Measurements from ENCODE around the gene GRK4. TPM values are rescaled to one million over a fixed set of nuclear protein-coding genes. Genes with fewer than 3 reads are reported as not detected.

GRK4 gene
- total RNA-seq, 1 donor from 2014 or later: 10.5 TPM

- Mint-ChIP-seq H3K9me3 (ENCODE audit: unreplicated experiment) (no peaks in the 10 kb centered on the region), H3K36me3 (ENCODE audit: unreplicated experiment) (peaks cover 2% of the 10 kb centered on the region), H3K4me1 (ENCODE audit: unreplicated experiment) (peaks cover 18% of the 10 kb centered on the region), H3K27me3 (ENCODE audit: unreplicated experiment) (peaks cover under 1% of the 10 kb centered on the region), H3K4me3 (ENCODE audit: unreplicated experiment) (peak overlapping the region; percentile 90), H3K27ac (ENCODE audit: unreplicated experiment) (peak overlapping the region; percentile 95)
- TF ChIP-seq CTCF (IDR thresholded peaks at IDR 0.05): no peak
- DNase-seq (ENCODE audit: extremely low spot score, unreplicated experiment): peak; percentile 86
Observed at GRCh38 chr4:3074846-3075651, 111.7 kb downstream of the GRK4 start.

DNA sequence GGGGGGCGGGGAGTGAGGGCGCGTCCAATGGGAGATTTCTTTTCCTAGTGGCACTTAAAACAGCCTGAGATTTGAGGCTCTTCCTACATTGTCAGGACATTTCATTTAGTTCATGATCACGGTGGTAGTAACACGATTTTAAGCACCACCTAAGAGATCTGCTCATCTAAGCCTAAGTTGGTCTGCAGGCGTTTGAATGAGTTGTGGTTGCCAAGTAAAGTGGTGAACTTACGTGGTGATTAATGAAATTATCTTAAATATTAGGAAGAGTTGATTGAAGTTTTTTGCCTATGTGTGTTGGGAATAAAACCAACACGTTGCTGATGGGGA, 112.2 kb downstream of the GRK4 start:
- Mint-ChIP-seq H3K27me3 (ENCODE audit: unreplicated experiment) (no peaks in the 10 kb centered on the region), H3K4me3 (ENCODE audit: unreplicated experiment) (peak overlapping the region; percentile 90), H3K9me3 (ENCODE audit: unreplicated experiment) (no peaks in the 10 kb centered on the region), H3K36me3 (ENCODE audit: unreplicated experiment) (peaks cover 4% of the 10 kb centered on the region), H3K27ac (ENCODE audit: unreplicated experiment) (peak overlapping the region; percentile 95), H3K4me1 (ENCODE audit: unreplicated experiment) (peaks cover 18% of the 10 kb centered on the region)
- no peak for TF ChIP-seq CTCF (IDR thresholded peaks at IDR 0.05)
- no peak for DNase-seq (ENCODE audit: extremely low spot score, unreplicated experiment)

DNA sequence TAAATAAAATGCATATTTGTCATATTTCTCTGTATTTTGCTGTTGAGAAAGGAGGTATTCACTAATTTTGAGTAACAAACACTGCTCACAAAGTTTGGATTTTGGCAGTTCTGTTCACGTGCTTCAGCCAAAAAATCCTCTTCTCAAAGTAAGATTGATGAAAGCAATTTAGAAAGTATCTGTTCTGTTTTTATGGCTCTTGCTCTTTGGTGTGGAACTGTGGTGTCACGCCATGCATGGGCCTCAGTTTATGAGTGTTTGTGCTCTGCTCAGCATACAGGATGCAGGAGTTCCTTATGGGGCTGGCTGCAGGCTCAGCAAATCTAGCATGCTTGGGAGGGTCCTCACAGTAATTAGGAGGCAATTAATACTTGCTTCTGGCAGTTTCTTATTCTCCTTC, 114.4 kb downstream of the GRK4 start:
- DNase-seq (ENCODE audit: extremely low spot score, unreplicated experiment): no peak
- Mint-ChIP-seq H3K27ac (ENCODE audit: unreplicated experiment) (no peak overlapping the region), H3K9me3 (ENCODE audit: unreplicated experiment) (no peaks in the 10 kb centered on the region), H3K36me3 (ENCODE audit: unreplicated experiment) (peaks cover 4% of the 10 kb centered on the region), H3K4me3 (ENCODE audit: unreplicated experiment) (no peak overlapping the region), H3K27me3 (ENCODE audit: unreplicated experiment) (no peaks in the 10 kb centered on the region), H3K4me1 (ENCODE audit: unreplicated experiment) (peaks cover 18% of the 10 kb centered on the region)
- TF ChIP-seq CTCF (IDR thresholded peaks at IDR 0.05): no peak

DNA sequence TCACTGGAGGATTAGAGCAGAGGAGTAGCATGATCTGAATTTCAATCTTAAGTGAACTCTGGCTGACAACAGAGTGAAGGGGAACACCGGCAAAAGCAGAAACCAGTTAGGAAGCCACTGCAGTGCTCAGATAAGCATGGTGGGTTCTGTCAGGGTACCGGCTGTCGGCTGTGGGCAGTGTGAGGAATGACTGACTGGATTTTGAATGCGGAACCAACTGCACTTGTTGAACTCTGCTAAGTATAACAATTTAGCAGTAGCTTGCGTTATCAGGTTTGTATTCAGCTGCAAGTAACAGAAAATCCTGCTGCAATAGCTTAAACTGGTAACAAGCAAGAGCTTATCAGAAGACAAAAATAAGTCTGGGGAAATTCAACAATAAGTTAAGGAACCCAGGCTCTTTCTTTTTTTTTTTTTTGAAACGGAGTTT, 116.3 kb downstream of the GRK4 start:
- H3K36me3 Mint-ChIP-seq (ENCODE audit: unreplicated experiment): peaks cover 4% of the 10 kb centered on the region
- no peak for TF ChIP-seq CTCF (IDR thresholded peaks at IDR 0.05)
- DNase-seq (ENCODE audit: extremely low spot score, unreplicated experiment): peak; percentile 49
- H3K27ac Mint-ChIP-seq (ENCODE audit: unreplicated experiment): no peak overlapping the region
- H3K4me3 Mint-ChIP-seq (ENCODE audit: unreplicated experiment): no peak overlapping the region
- no peaks in the 10 kb centered on the region for H3K27me3 Mint-ChIP-seq (ENCODE audit: unreplicated experiment)
- H3K9me3 Mint-ChIP-seq (ENCODE audit: unreplicated experiment): no peaks in the 10 kb centered on the region
- peaks cover 21% of the 10 kb centered on the region for H3K4me1 Mint-ChIP-seq (ENCODE audit: unreplicated experiment)

DNA sequence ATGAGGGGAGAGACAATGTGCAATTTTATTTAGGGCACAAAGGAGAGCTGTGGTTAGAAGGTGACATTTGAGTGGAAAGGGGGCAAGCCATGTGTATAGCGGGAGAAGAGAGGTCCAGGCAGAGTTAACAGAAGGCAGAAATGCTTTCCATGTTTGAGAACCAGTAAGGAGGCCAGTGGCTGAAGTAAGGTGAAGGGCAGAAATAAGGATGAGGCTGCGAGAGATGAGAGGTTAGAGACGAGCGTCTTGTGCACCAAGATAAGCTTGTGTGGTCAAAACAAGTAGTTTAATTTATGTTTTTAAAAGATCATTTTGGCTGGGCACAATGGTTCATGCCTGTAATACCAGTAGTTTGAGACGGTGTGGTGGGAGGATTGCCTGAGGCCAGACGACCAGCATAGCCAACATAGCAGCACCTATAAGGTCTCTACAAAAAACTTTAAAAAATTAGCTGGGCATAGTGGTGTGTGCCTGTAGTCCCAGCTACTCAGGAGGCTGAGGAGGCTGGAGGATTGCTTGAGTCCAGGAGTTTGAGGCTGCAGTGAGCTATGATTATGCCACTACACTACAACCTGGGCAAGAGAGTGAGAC, 119.6 kb downstream of the GRK4 start:
- Mint-ChIP-seq H3K27ac (ENCODE audit: unreplicated experiment) (no peak overlapping the region), H3K4me3 (ENCODE audit: unreplicated experiment) (no peak overlapping the region), H3K36me3 (ENCODE audit: unreplicated experiment) (peaks cover 4% of the 10 kb centered on the region), H3K9me3 (ENCODE audit: unreplicated experiment) (no peaks in the 10 kb centered on the region), H3K27me3 (ENCODE audit: unreplicated experiment) (no peaks in the 10 kb centered on the region), H3K4me1 (ENCODE audit: unreplicated experiment) (peaks cover 5% of the 10 kb centered on the region)
- no peak for TF ChIP-seq CTCF (IDR thresholded peaks at IDR 0.05)
- no peak for DNase-seq (ENCODE audit: extremely low spot score, unreplicated experiment)

Data from osteocyte (in vitro differentiated cells).